HG03039 (cell line): Measurements from ENCODE around the gene MRPL20.
"Not testable (repeated sequence)": the region's sequence is repeated elsewhere in the genome, so short reads cannot be mapped to it uniquely, and the experiment has no call there.

ENCODE experiments used
- ATAC-seq: cut with Tn5 transposase; IDR thresholded peaks from one replicate; pipeline ENCODE4 v1.9.1; 2021; ENCODE audit warnings: mild to moderate bottlenecking, moderate library complexity; ENCODE audit not compliant: unreplicated experiment

MRPL20 gene

DNA sequence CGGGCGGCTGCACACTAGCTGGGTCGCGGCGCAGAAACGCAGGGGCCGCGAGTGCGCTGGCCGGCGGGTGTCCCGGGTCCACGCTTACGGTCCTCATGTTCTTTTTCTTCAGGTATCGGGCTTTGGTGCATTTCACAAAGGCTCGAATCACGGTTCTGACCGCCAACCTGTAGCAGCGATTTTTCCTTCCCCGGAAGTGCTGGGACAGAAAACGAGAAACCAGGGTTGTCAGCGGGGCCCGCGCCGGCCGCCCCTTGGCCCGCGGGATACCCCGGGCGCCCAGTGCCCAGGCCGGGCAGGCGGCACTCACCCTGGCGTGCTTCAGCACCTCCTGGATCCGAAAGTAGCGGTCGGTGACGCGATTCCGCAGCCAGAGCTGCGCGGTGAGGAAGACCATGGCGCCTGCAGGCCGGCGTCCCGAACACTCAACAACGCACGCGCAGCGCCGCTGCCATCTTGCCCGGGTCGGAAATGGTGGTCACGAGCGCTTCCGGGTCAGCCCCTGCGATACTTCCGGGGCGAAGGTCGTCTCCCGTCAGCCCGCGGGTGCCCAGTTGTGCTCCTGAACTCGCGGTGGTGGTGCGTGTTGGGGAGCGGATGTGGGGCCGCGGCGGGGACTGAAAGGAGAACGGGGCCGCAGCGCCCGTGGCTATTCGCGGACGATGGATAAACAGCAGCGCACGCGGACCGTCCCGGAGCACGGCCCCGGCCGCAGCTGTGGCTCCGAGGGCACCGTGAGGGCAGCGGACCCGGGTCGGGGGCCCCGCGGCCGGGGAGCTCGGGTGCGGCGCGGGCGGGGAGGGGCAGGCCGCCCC lies at the start of gene MRPL20:
TSS of gene MRPL20 (minus strand) at position 473 of the 815 bp plus-strand sequence. CDS start at position 397, 76 bp downstream.
- peak; percentile 75 for ATAC-seq

DNA sequence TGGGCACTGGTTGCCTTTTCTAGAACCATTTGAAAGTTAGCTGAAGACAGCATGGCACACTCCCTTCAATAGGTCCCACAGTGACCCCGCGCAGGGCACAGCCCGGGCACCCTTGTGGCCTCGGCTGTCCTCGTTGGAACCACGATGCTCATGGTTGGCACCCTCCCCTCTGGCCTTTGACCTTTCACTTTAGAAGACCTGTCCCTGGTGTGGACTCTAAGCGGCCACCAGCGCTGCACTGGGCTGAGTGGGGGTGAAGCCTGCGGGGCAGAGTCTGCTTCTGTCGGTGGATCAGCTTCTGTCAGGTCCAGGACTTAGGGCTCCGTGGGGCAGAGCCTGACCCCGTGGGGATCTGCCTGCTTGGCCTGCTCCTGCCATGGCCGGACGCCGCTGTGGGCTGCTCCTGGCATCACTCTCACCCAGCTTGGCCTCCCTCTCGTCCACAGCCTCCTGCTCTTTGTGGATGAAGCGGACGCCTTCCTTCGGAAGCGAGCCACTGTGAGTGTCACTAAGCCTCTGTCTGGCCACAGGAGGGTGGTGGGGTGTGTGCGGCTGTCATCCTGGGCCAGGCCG lies 49.7 kb upstream of the MRPL20 start:
- ATAC-seq, result not testable (repeated sequence)

DNA sequence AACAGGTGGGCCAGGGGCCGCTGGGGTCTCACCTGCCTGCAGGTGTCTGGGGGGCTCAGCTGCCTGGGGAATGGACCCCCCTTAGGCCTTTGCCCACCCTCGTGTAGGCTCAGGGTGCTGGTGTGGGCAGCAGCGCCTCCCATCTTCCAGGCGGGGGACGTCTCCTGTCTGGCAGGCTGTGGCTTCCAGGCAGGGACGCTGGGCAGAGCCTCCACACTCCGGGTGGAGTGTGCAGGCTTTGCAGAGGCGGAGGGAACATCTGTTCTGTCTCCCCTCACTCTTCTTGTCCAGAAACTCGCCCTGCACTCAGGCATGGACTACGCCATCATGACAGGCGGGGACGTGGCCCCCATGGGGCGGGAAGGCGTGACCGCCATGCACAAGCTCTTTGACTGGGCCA lies 48.8 kb upstream of the MRPL20 start:
- not testable (repeated sequence) for ATAC-seq

DNA sequence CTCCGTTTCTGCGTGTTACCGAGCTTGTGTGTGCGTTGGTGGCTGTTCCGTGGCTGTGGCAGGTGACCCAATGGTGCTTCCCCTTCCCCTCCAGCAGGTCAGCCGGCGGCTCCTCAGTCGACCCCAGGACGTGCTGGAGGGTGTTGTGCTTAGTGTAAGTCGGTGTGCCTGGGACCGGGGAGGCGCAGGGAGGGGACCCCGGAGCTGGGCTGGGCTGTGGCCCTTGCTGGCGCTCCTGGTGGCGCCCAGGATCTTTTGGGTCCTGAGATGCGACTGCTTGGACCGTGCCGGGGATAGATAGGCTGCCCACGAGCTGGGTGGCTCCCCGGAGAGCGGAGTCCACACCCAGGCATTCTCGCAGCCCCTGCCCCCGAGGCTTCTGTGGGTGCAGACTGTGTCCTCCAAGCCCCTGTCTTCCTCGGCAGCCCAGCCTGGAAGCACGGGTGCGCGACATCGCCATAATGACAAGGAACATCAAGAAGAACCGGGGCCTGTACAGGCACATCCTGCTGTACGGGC lies 48.3 kb upstream of the MRPL20 start:
- no peak for ATAC-seq

DNA sequence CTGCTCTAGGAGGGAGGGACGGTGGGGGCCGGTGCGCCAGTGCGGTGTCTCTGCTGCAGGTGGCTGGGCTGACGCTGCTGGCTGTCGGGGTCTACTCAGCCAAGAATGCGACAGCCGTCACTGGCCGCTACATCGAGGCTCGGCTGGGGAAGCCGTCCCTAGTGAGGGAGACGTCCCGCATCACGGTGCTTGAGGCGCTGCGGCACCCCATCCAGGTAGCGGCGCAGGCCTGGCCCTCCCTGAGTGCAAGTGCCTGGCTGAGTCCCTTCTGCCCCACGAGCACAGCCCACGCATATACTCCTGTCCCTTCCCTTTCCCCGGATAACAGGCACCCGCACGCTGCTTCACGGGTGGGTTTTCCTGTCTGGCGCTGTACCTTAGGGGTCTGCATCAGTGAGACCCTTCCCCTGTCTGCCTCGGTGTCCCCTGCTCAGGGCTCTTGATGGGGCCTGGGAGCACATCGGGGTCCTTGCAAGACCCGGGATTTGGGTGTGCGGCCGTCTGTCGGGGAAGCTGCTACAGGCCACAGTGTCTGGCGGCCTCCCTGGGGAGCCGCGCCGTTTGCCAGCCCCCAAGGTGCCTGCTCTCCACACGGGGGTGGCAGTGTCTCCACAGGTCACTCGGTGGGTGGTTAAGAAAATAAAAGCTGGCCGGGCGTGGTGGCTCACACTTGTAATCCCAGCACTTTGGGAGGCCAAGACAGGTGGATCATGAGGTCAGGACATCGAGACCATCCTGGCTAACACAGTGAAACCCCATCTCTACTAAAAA lies 47.4 kb upstream of the MRPL20 start:
- ATAC-seq, result not testable (repeated sequence)

DNA sequence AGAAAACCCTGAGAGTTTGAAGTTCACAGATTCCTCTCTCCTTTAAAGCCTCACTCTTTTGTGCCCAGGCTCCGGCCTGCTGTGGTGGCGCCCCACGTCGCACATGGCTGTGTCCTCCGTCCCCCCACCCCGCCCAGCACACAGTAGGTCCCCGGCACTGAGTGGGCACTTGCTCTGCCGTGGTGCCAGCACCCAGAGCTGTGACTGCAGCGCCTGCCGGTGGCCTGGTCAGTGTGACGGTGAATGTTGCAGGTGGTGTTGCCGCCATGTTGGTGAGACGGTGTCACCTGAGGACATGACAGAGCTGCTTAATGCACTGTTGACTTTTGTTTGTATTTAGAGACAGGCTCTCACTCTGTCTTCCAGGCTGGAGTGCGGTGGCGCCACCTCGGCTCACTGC lies 45.8 kb upstream of the MRPL20 start:
- ATAC-seq, result no peak

DNA sequence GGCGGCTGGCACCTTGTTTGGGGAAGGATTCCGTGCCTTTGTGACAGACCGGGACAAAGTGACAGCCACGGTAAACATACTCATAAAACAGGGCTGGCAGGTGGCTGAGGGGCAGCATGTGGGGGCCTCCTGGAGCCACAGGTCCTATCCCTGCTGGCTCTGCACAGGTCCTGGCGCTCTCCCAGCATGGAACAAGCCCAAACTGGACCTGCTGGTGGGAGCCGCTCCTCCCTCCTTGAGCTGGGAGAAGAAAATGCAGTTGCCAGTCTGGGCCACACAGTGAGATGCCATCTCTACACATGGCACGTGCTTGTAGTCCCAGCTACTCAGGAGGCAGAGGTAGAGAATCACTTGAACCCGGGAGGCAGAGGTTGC lies 45.3 kb upstream of the MRPL20 start:
- not testable (repeated sequence) for ATAC-seq

DNA sequence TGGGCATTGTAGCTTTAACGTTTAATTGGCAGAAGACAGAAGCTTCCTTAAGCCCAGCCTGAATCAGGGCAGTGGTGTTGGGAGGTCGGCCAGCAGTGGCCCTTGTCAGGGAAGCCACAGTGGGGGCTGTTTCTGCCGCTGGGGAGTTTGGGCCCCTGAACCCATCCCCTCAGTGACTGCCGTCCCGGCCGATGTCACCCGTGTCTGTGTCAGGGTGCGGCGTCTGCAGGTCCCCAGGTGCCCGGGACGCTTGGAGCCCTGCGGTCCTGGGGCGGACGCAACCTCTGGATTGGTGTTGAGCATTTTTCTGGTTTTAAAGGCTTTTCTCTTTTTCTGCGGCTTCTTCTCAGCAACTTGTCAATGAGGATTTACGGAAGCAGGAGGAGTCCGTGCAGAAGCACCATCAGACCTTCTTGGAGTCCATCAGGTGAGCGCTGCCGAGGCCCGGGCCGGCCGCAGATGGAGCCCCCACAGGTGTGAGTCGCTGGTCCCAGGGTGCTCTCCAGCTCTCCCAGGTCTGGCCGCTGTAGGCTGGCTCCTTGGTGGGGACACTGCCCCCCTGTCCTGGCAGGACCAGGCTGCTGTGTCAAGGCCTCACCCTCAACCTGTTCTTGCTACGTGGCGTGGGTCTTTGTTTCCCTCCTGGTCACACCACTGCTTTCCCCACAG lies 44.7 kb upstream of the MRPL20 start:
- no peak for ATAC-seq

DNA sequence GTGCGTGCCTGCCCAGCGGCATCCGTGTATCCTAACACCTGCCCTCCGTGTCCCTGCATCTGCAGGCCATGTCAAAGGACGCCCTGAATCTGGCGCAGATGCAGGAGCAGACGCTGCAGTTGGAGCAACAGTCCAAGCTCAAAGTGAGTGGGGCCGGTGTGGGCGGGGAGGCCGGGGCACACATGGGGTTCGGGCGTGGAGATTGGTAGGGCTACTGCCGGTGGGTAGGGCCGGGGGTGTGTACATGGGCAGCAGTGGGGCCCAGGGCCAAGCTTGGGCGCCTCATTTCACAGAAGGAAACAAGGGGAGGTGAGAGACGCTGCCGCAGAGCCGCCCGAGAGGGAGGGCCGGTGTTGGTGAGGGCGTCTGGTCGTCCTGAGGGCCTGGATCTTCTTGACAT lies 43.5 kb upstream of the MRPL20 start:
- ATAC-seq, result not testable (repeated sequence)

DNA sequence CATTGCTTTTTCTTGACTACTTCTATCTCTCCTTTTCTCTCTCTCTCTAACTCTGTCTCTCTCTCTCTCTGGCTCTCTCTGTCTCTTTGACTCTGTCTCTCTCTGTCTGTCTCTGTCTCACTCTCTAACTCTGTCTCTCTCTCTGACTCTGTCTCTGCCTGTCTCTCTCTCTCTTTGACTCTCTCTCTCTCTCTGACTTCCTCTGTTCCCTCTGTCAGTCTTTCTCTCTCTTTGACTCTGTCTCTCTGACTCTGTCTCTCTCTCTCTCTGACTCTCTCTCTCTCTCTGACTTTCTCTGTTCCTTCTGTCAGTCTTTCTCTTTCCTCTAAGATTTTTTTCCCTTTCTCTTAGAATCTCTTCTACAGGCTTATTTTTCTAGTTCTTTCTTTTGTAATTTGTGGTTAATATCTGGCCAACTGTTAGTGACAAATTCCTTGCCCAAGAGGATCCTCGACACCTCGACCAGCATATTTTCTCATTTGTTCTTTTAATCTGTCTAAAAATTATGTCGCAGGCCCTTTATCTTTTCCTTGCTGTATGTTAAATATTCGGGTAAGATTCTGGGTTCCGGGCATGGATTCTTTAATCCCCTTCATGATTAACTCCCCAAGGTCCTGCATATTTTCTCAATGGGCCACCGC lies 42.1 kb upstream of the MRPL20 start, which contains the start of gene ATAD3C:
TSS of gene ATAD3C (plus strand) at position 591 of the 641 bp plus-strand sequence. CDS start 995 bp downstream, outside the sequence.
- no peak for ATAC-seq

DNA sequence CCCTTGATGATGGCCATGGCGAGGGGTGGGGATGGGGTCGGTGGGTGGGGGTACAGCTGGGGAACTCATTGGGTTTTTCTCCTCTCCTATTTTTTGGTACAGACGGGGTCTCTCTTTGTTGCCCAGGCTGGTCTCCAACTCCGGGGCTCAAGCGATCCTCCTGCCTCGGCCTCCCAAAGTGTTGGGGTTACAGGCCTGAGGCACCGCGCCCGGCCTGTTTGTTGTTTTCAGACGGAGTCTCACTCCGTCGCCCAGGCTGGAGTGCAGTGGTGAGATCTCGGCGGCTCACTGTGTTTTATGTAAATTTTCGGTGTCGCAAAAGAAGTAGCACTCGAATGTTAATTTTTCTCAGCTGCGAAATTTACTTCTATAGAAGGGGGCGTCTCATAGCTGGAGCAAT lies 39.5 kb upstream of the MRPL20 start:
- ATAC-seq, result not testable (repeated sequence)

DNA sequence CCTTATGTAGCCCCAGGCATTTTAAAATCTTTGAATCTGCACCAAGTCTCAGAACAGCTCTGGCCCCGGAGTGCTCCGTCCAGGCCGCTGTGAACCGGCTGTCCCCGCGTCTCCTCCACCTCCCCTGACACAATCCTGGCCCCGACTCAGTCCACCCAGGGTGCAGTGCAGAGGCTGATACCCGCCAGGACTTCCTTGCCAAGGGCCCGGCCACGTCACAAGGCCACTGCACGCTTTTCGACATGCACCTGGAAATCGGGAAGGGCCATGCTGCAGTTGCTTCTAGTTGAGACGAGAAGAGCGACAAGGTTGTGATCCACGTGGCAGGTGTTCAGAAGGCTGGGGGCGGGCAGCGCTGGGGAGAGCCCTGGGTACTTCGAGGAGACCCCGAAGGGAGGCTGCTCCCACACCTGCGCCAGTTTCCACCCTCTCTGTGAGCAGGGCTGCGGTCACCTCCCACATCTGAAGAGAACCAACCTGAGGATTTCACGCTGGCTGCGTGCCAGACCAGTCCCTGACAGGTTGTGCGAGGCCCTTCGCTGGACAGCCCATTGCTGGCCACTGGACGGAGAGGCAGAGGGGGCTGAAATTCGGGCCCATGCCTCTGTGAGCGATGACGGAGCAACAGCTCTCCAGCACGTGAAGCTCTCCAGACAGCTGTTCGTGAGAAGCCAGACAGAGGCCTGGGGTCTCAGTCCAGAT lies 35.1 kb upstream of the MRPL20 start:
- ATAC-seq, result no peak

DNA sequence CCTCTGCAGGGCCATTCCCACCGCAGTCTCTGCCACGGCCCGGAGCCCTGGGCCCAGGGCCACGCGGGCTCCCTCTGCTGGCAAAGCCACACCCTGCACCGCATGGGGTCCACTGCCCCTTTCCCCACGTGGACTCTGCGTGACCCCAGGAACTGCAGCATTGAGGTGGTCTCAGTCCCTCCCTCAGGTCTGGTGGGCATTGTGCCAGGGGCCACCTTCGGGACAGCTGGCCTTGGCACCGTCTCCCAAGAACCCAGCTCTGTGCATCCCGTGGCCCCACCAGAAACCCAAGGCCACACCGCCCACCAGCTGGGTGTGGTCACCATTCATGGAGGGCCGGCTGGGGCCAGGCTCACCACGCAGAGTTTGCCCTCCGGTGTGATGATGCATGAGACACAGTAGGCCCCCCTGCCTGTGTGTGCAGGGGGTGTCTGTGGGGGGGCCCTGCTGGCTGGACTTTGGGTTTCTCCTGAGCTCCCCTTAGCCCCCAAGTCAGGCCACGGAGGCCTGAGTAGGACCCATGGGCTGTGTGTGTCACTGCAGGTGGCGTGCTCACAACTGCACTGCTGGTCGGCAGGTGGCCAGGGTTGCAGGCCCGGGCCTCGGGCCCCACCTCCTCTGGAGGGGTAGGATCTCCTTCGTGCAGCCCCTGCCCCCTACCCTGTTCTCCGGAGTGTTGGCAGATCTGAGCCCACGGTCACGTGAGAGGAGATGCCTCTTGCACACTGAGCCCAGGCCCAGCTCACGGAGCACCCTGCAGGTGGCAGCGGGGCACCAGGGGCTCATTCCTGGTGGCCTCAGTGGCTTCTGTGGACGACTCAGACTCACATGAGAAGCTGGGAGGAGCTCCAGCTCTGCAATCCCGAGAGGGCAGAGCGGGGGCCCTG lies 34.2 kb upstream of the MRPL20 start:
- no peak for ATAC-seq

DNA sequence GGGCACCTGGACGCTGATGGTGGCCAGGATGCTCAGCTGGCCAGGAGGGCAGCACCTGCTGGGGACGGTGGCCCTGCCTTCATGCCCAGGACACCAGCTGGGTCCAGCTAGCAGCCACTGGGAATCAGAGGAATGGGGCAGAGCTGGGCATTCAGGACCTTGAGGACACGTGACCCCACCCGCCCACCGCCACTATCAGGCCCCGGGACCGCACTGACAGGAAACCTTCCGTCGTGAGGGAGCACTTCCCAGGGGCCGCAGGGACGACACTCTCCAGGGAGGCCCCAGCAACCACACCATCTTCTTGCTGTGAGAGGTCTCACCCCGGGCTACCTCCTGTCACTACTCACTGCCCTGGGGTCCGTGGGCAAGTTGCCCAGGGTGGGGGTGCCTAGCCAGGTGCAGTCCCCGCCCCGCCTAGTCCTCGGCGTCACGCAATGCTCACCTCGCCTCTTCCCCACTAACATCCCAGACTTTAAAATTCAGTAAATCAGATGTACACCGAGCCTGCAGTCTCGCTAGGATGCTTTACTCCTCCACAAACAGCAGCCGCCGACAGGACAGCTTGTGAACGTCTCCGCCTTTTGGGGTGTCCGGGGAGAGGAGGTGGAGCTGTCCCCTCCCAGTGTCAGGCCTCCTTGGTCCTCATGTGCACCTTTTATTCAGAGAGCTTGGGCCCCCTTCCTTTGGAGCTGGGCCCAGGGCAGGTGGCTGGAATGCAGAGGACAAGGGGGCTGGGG lies 33.3 kb upstream of the MRPL20 start:
- ATAC-seq, result no peak

DNA sequence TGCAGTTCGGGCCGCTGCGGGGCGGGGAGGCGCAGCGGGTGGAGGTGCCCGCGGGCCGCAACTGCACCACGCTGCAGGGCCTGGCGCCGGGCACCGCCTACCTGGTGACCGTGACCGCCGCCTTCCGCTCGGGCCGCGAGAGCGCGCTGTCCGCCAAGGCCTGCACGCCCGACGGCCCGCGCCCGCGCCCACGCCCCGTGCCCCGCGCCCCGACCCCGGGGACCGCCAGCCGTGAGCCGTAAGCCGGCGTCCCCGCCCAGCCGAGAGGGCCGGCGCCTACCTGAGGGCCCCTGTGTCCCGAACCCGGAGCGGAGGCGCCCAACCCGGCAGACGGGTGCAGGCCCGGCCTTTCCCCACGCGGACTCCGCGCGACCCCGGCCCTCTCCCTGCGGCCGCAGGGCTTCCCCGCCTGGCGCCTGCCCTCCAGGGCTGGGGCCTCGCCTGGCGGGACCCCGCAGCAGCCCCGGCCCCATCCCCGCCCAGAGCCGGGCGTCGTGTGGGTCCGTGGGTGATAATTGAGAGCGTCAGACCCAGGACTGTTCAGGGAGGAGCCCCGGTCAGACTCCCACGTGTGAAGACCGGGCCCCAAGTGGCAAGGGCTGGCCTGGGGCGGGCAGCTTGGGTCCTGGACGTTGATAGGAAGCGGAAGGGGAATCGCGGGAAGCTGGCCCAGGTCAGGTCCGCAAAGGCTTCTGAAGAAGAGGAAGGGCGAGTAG lies 32.6 kb upstream of the MRPL20 start:
- no peak for ATAC-seq

DNA sequence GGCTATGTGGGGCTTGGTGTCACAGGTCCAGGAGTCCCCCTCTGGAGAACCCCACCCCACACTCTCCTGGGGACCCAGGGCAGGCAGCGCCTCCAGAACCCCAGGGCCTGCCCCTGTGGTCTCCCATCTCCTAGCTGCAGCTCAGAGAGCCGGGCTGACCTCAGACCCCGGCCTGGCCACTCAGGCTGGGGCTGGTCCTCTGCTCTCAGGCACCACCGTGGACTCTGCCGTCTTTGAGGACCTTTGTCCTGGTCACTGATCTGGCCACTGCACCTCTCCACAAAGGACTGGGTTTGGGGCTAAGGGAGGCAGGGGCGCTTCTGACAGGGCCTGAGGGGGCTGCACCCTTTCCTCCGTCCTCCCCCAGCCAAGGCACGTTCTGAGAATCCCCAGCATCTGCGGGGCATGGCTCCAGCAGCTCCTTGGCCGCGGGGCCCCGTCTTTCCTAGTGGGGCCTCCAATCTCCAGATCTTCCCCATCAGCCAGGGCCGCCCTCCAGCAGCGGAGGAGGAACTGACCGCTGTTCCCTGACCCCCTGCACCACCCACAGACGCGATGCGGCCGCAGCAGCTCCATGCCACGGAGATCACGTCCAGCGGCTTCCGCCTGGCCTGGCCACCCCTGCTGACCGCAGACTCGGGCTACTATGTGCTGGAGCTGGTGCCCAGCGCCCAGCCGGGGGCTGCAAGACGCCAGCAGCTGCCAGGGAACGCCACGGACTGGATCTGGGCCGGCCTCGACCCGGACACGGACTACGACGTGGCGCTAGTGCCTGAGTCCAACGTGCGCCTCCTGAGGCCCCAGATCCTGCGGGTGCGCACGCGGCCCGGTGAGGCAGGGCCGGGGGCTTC lies 31.7 kb upstream of the MRPL20 start:
- ATAC-seq, result no peak
